GM21529 (cell line): ENCODE data around the gene EID2B.

Source experiments
- ATAC-seq: cut with Tn5 transposase; IDR thresholded peaks from one replicate; pipeline ENCODE4 v1.9.1; 2021; ENCODE audit not compliant: unreplicated experiment

EID2B gene, protein sequence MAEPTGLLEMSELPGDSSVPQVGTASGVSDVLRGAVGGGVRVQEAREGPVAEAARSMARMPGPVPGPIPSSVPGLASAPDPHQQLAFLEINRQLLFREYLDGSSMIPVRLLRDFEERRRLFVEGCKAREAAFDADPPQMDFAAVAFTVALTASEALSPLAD

DNA sequence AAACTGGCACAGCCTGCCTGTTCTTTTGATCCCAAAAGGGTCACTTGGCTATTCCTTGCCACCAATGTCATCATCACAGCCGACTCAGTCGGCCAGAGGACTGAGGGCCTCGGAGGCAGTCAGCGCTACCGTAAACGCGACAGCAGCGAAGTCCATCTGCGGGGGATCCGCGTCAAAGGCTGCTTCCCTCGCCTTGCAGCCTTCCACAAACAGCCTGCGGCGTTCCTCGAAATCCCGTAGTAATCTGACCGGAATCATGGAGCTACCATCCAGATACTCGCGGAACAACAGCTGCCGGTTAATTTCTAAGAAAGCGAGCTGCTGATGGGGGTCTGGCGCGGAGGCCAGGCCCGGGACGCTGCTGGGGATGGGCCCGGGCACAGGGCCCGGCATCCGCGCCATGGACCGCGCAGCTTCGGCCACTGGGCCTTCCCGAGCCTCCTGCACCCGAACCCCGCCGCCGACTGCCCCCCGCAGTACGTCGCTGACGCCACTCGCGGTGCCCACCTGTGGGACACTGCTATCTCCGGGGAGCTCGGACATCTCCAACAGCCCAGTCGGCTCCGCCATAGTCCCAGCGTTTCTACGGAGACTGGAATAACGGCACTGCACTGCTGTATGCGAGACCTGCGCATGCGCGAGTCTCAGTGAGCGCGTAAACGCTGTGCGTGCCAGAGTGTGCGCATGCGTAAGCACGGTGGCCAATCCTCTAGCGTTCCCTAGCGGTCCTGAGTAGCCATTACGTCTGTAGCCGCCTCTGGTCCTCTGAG, at the start of gene EID2B:
Gene EID2B, minus strand, starts transcription at position 620 of the 770 bp plus-strand sequence. Its CDS starts 50 bp downstream, at position 570.
- peak; percentile 87 for ATAC-seq

DNA sequence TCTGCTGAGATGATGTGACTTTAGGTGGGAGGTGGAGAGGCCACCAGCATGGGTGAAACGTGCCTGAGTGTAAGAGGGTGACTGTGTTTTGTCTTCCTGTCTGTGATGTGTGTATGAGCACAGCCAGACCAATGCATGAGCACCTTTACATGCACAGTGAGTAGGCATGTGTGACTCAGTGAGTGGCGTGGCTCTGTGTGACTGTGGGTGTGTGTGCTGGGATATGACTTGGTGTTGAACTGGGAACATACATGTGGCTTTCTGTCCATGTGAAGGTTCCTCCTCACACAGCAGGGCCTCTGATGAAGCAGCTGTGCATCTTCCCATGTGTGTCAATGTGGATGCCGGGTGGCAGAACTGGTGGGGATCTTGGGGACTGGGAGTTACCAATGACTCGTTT, 49.8 kb upstream of the EID2B start:
- ATAC-seq = no peak

DNA sequence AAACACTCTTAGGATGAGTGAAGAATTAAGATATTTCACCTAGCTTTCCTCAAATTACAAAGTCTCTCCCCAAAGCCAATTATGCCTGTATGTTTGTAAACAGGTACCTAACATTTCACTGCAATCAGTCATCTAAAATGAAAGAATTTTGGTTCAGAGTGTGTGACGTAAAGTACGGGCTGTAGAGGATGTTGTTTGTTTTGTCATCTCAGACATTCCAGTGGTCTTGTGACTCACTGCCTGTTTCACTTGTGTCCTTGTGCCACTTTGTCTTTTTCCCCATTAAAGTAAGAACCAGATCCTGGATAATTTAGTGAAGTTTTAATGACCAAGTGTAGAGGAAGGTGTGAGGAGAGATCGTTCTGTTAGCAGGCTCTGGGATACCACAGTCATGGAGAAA, 36.0 kb upstream of the EID2B start:
- no peak for ATAC-seq

DNA sequence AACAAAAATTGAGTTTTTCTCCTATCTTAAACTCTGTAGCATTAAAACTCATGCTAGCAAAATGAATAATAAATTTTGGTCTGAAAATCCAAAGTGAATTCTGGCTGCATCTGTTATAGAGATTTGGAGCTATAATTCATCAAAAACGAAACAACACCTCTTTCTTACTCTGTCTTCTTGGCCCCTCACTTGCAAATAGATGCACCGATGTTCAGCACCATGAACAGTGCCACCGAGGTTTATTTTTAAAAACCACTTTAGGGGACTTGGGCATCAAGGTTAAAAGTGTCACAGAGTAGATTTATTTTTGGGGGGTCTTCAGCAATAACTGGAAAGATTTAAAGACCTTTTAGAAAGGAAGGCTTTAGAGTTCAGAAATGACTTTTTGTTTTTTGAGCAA, 33.4 kb upstream of the EID2B start:
- ATAC-seq = no peak

DNA sequence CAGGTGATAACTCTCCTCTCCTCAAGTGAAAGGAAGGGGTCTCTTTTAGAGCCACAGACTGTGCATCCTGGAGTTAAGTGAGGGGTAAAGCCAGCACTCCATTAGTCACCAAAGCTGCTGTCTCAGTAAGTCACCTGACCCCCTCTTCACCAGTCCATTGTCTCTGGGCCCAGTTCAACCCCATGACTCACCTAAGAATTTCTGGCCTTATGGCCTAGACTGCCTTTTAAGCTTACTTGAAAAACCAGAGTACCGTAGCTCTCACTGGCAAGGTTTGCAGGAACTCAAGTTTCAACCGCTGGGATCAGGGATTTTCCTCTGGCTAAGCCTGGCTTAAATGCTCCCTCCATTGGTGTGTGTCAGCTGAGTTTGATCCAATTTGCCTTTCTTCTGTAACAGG, 30.8 kb upstream of the EID2B start:
- ATAC-seq = no peak

DNA sequence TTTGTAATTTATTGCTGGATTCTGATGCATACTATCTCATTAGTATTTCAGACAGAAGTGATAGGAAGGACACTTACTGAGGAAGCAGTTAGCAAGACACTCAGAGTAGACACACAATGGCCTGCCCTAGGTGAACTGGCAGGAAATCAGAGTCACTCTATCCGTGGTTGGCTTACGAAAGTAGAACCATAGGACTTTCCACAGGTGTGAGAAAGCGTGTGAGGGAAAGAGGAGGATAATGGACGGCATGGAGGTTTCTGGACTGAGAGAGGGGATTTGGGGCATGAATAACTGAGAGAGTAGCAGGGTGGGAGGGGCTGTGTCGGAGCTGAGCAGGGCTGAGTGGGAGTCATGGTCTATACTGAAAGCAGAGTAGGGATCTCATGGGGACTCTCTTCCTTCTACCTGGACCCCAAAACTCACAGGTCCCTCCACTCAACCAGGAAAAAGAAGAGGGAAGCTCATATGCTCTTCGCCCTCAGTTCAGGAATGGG, 26.0 kb upstream of the EID2B start:
- ATAC-seq = no peak

DNA sequence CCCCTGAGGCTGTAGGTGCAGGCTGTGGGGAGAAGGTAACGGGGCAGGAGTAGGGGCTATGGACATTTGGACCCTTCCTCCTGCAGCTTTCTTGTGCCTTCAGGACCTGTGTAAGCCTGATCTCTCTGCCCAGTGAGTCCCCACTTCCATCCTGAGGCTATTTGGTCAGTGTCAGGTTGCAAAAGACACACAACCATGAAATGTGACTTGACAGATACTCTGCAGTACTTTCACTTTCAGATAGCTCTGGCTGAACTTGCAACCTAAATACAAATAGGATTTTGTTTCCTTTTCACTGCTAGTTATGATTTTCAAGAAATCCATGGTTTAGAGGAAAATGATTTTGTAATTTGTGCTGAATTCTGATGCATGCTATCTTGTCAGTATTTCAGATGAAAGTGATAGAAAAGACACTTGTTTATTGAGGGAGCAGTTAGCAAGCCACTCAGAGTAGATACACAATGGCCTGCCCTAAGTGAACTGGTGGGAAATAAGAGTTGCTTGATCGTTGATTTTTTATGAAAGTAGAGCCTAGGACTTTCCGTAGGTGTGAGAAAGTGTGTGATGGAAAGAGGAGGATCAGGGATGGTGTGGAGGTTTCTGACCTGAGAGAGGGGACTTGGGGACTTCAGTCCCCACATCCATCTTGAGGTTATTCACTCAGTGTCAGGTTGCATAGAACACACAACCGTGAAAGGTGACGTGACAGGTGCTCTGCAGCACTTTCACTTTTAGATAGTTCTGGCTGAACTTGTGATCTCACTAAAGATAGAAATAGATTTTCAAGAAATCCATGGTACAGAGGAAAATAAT, 25.4 kb upstream of the EID2B start:
- ATAC-seq = peak; percentile 47

DNA sequence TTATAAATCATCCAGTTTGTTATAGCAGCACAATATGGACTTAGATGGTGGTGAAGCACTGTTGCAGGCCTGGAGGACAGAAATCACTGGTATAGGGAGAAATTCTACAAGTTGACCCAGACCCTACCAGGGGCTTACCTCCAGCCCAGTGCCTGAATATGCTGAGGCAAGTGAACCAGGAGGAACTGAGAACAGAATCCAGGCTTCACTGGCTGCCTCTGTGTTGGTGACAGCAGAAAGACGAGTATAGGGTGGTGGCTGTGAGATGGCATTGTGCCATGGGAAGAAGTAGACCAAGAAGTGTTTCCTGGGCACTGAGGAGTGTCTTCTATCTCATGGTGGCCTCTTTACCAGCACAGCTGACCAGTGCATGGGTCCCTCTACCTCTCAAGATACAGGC, 23.2 kb upstream of the EID2B start:
- ATAC-seq = no peak

DNA sequence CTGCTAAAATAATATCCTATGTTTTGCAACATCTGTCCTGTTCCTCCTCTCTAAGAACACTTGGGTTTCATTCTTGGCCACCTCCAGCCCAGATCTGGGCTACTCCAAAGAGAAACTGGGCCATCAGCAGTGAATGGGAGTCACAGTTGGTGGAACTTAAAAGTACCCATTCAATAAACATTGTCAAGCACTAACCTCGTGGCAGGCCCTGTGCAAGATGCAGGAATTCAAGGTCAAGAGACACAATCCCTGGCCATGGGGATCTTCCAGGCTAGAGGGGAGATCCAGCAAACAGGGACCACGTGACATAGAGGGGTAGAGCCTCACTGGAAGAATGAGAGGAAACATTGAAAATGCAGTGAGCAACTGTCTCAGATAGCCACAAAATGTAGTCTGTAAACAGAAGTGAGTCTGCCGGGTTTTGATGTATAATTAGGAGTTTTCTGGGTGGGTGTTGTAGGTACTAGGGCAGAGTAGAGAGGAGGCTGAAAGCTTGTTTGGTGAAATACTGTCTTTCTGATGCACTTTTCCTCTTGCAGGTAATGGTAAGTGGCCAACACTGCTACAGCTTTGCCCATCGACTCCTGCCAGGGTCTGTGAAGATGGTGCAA, 22.2 kb upstream of the EID2B start:
- no peak for ATAC-seq

DNA sequence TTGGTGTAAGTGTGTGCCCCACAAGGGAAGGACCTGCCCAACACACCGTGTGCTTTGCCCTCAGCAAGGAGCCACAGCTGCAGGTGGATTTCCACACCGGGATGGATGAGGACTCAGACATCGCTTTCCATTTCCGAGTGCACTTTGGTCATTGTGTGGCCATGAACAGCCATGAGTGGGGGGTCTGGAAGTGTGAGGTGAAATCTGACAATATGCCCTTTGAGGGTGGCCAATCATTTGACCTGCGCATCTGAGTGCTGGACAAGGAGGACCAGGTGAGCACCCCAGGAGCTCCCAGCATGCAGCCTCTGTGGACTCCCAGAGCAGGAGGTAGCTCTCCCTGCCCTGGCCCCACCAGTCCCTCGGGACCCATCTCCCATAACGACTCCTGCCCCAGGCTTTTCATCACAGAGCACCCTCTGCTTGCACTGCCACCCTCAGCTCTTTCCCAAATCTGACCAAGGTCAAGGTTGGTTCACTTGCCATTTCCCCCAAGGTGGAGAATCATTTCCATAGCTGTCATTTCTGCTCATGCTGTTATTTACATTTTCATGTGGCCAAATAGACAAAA, 20.5 kb upstream of the EID2B start:
- ATAC-seq = no peak

DNA sequence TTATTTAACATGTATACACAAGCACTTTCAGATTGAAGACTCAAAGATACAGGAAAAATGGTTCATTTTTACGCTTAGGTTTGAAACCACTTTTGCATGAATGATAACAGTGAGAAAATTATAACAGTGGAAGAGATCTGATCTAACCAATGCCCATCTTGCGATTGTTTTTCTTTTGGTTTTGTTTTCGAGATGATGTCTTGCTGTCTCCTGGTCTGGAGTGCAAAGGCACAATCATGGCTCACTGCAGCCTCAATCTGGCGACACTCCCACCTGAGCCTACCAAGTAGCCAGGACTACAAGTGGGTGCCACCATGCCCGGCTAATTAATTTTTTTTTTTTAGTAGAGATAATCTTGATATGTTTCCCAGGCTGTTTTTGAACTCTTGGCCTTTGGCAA, 17.5 kb upstream of the EID2B start:
- no peak for ATAC-seq

DNA sequence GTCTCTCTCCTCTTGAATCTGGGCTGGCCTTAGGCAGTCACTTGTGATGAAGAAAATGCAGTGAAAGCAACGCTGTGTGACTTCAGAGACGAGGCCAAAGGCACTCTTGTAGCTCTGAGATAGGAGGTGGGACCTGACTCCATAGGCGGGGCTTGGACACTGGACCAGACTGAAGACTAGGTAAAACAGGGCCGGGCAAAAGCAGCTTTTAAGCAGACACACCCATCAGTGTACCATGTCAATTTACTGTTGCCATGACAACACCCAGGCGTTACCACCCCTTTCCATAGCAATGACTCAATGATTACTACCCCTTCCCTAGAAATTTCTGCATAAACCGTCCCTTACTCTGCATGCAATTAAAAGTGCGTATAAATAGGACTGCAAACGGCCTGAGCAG, 13.9 kb upstream of the EID2B start:
- no peak for ATAC-seq

DNA sequence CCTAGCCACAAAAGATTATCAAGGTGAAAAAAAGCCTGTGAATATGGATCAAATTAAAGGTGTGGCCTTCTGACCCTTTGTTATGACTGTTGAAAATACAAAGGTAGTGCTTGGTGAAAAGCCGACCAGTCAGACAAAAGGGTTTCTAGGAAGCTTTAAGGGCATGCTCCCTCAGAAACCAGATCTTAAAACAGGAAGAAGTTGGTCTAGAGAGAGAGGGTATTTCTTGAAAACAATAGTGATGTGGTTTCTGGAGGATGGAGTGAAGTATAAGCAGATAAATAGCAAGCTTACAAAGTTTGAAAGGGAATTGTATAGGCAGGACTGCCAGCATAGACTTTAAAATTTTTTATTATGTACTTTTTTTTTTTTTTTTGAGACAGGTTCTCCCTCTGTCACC, 12.3 kb upstream of the EID2B start:
- no peak for ATAC-seq

DNA sequence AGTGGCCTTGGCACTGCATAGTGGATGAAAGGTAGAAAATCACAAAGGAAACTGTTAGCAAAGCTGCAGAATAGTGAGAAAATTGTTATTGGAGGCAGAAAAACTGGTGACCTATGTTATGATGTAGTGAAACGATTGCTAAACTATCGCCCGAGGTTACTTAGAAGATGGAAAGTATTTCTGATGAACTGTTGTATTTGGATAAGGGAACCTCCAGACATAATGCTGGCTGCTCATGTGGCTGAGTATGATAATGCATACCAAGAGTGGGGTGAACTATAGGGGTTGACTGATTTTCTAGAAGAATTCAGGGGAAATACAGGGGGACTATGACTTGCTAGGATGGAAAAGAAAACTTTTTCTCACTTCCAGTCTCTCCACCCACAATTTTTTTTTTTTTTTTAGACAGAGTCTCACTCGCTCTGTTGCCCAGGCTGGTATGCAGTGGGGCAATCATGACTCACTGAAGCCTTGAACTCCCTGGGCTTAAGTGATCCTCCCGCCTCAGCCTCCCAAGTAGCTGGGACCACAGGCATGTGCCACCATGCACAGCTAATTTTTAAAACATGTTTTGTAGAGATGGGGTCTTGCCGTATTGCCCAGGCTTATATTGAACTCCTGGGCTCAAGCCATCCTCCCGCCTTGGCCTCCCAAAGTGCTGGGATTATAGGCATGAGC, 11.7 kb upstream of the EID2B start:
- ATAC-seq = no peak

DNA sequence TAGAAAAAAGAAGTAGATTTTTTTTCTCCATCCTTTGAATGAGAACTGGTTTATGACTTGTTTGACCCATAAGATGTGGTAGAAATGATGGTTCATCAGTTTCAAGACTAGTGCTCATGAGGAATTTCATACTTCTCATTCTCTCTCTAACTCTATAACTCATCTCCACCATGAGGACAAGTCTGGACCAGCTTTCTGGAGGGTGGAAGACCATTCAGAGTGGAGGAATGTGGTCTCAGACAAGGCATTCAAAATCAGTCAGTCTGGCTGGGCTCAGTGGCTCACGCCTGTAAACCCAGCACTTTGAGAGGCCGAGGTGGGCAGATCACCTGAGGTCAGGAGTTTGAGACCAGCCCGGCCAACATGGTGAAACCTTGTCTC, 10.8 kb upstream of the EID2B start:
- ATAC-seq = no peak

DNA sequence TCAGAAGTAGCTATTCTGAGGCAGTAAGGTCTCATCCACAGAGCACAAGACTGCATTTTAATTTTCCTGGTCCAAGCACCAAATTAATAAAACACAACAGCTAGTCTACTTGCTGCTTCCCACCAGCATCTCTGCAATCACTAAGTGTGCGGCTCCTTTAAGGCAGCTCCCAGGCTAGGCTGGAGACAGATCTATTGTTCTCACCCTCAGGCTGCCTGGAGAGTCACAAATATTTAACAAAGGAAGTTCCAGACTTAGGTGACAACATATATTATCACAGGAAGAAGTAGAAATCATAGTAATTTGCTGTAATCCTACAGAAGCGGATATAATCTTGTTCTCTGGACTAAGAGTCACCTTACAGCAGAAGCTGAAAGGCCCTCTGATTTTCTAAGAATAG, 9.6 kb upstream of the EID2B start:
- ATAC-seq = no peak

DNA sequence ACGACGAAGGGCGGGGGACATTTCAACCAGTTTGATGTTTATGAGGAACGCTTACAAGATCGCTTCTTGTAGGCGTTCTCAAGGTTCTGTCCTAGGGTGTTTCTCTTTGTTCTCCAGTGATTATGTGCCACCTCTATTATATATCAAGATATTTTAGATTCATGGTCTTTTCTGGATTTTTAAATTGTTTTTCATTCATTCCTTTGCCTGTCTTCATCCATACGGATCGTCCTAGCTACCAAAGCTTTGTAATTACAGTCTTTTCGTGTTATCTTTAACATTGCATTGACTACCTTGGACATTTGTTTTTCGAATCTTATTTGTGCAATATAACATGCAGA, 7.7 kb upstream of the EID2B start:
- ATAC-seq = no peak

DNA sequence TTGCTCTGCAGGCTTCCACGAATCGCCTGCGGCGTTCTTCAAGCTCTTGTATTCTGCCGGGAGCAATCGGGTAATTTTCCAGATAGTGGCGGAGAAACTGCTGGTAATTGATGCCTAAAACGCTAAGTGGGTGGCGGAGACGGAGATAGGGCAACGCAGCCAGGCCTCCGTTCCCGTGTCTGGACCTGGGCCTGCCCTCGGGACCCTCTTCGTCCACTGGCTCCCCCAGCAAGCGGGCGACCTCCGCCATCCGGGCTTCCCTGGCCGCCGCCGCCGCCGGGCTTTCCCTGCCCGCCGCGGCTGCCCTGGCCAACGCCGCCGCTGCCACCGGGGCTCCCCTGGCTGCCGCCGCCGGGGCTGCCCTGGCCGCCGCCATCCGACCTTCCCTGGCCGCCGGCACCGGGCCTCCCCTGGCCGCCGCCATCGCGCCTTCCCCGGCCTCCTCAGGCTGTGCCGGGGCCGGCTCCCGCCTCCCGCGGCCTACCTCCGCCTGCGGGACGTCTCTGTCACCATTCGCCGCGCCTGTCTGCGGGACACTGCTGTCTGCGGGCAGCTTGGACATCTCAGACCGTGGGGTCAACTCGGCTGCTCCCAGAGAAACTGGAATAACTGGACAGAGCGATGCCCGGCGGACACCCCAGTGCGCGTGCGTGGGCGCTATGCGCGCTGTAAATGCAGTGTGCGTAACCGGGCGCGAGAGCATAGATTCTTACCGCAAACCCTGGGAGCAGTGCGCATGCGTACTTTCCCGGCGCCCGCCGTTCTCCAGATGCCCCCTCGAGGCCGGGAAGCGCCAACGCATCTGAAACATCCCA, 7.1 kb upstream of the EID2B start, which contains the start of gene EID2:
Gene EID2, minus strand, starts transcription at position 644 of the 815 bp plus-strand sequence. Its CDS starts 82 bp downstream, at position 562.
- ATAC-seq = peak; percentile 79

DNA sequence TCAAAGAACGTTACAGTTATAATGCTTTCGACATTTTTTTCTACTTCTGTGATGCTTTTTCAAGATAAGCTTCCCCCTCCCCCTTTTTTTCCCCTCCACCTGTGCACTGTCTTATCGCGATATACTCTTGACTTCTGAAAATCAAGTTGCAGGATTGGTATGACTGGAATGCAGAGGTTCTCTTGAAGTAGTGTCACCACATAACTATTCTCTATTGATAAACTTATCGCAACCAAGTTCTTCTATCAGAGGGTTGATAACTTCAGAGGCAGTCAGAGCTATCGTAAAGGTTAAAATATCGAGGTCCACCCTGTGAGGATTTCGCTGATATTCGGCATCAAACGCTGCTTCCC, 6.5 kb upstream of the EID2B start:
- no peak for ATAC-seq

DNA sequence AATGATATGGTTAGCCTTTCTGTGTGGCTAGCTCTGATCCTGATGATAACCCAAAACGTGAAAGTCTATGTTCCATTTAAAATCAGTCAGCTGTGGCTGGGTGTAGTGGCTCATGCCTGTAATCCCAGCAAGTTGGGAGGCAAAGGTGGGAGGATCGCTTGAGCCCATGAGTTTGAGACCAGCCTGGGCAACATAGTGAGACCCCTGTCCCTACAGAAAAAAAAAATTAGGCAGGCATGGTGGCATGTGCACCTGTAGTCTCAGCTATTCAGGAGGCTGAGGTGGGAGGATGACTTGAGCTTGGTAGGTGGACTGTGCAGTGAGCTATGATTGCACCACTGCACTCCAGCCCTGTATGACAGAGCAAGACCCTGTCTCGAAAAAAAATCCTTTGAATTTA, 1.1 kb upstream of the EID2B start:
- ATAC-seq = no peak
